Suprapubic skin (tissue), 4 donors: ENCODE results near the gene SRCAP. TPM values are rescaled to one million over a fixed set of nuclear protein-coding genes. Genes with fewer than 3 reads are reported as not detected.
A peak's percentile ranks its signal among the peaks of the same experiment; 100 is the strongest.

ENCODE experiments used
- DNase-seq, 2 donors: peaks; one replicate each; pipeline ENCODE4 v3.0.0-alpha.2; 2019; ENCODE audit warnings: low spot score in 2 of 2
- H3K27ac ChIP-seq: fragments of 200-600 bp; sonication (generic); one replicate; pipeline ENCODE4 v1.5.1; 2019
- H3K27me3 ChIP-seq: fragments of 200-600 bp; sonication (generic); one replicate; pipeline ENCODE4 v1.5.1; 2019
- H3K36me3 ChIP-seq: fragments of 200-600 bp; sonication (generic); one replicate; pipeline ENCODE4 v1.5.1; 2019
- H3K4me1 ChIP-seq: fragments of 200-600 bp; sonication (generic); one replicate; pipeline ENCODE4 v1.5.1; 2019
- H3K4me3 ChIP-seq: fragments of 200-600 bp; sonication (generic); one replicate; pipeline ENCODE4 v1.5.1; 2019; ENCODE audit warnings: mild to moderate bottlenecking
- H3K9me3 ChIP-seq: fragments of 200-600 bp; sonication (generic); one replicate; pipeline ENCODE4 v1.5.1; 2019
- EP300 ChIP-seq: sonication (generic); formaldehyde crosslinking; IDR thresholded peaks from one replicate; pipeline ENCODE4 v1.6.1; 2017; ENCODE audit warnings: antibody characterized with exemption
- POLR2A ChIP-seq, 2 donors: fragments of 450-650 bp; IDR thresholded peaks; one replicate each; pipeline ENCODE4 v1.6.1; 2017; ENCODE audit warnings: antibody characterized with exemption in 2 of 2, mild to moderate bottlenecking in 2 of 2, moderate library complexity in 2 of 2
- POLR2AphosphoS5 ChIP-seq, 3 donors: sonication (generic); formaldehyde crosslinking; IDR thresholded peaks; one replicate each; pipeline ENCODE4 v1.6.1; 2017; ENCODE audit warnings: antibody characterized with exemption in 3 of 3
- WGBS: methylation state at CpG from one replicate; pipeline ENCODE4 v1.1.5; 2018; 5-methylcytosine and 5-hydroxymethylcytosine counted together
- total RNA-seq, 4 donors: library from RNA; depleted of rRNA; stranded (reverse); fragments of >200 nt; gene quantifications; one replicate each; pipeline ENCODE4 v1.1.0, GENCODE V29; 2016
- TF ChIP-seq, protein P1 (sequence below), 2 donors: fragments of 200-600 bp in 1 of 2; fragments of 450-650 bp in 1 of 2; sonication (generic) in 1 of 2; IDR thresholded peaks; one replicate each; pipeline ENCODE4 v1.5.1; 2016 to 2019; ENCODE audit warnings: antibody characterized with exemption in 2 of 2, mild to moderate bottlenecking in 1 of 2, moderate library complexity in 1 of 2

The SRCAP gene
- total RNA-seq = 10 to 100 TPM; 42.9 to 50.0 (median 44.6) TPM

DNA sequence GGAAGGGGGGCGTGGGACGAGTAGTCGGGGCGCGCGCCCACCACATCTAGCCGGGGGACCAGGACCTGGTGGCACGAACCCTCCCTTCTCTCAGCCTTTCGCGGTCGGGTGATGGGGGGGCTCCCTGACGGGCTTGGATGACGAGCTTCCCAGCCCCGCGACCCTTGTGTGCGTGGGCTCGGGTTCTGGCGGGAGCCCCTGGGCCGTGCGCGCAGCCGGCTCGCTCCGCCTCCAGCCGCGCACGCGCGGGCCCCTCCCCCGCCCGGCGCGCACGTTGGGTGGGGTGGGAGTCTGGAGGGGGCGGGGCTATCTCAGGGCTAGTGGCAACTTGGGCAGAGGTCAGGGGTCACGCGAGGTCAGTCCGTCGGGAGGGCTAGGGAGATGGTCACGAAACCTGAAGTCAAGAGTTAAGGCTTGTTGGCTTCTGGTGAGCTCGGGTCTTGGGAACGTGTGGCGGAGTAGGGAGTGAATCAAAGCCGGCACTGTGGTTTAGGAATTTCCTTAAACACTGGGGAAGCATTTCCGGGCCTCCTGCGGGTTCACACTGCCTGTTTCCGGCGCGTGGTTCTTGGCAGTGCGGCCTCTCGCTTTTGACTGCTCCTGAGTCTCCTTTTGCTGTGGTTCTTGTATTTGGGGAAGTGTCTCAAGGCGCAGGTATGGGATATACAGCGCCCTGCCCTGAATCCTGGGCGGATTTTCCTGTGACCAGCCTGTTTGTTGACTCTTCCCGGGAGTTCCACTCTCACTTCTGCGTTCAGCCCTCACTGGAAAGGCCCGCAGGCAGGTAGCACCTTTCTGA is at the start of gene SRCAP:
Gene SRCAP, plus strand, starts transcription at position 356 of the 799 bp plus-strand sequence. CDS start 1,654 bp downstream, outside the sequence.
- H3K36me3 ChIP-seq = peaks cover 36% of the 10 kb centered on the region
- peak within 1 kb of the TSS; percentile 100 for H3K4me3 ChIP-seq
- no peaks in the 10 kb centered on the region for H3K9me3 ChIP-seq
- peak; percentile 93 to 94 for DNase-seq
- H3K4me1 ChIP-seq = peaks cover 27% of the 10 kb centered on the region
- TF ChIP-seq, protein P1, sequence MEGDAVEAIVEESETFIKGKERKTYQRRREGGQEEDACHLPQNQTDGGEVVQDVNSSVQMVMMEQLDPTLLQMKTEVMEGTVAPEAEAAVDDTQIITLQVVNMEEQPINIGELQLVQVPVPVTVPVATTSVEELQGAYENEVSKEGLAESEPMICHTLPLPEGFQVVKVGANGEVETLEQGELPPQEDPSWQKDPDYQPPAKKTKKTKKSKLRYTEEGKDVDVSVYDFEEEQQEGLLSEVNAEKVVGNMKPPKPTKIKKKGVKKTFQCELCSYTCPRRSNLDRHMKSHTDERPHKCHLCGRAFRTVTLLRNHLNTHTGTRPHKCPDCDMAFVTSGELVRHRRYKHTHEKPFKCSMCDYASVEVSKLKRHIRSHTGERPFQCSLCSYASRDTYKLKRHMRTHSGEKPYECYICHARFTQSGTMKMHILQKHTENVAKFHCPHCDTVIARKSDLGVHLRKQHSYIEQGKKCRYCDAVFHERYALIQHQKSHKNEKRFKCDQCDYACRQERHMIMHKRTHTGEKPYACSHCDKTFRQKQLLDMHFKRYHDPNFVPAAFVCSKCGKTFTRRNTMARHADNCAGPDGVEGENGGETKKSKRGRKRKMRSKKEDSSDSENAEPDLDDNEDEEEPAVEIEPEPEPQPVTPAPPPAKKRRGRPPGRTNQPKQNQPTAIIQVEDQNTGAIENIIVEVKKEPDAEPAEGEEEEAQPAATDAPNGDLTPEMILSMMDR (IDR thresholded peaks at IDR 0.05) = no peak
- TF ChIP-seq EP300 = no peak
- peak; percentile 6 to 15 (median 14) for TF ChIP-seq POLR2AphosphoS5 (IDR thresholded peaks at IDR 0.05)
- TF ChIP-seq POLR2A (IDR thresholded peaks at IDR 0.05) = peak in 1 of 2 donors; percentile 63
- H3K27me3 ChIP-seq = no peaks in the 10 kb centered on the region
- WGBS = 1% methylated on average over 46 of the region's 57 CpGs
- H3K27ac ChIP-seq = peak within 1 kb of the TSS; percentile 100

DNA sequence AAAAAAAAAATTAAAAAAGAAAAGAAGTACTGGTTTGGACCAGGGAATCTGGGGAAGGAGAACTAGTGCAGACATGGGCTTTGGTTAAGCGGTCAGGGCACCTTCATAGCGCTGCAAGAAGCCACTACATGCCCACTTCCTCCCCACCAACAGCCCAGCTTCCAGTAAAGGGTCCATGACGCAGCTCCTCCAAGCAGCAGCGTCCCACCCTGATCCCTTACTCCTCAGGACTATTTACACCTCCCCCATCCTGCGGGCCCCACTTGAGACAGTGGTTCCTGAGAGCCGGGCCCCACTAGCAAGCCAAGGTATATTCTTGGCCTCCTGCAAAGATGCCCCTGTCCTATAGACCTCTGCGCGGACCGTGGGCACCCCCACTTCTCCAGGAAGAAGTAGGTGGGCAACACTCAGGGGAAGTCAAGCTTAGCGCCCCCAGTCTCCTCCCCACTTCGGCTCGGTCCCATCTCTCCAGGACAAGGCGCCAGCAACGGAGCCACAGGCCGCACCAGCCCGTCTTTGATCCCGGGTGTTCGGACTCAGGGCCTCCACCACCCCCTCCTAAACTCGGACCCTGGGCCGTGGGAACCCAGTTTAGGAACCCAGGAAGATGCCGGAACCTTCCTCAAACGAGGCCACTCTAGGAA is 49.1 kb upstream of the SRCAP start:
- peaks cover 23% of the 10 kb centered on the region for H3K36me3 ChIP-seq
- 30% methylated on average over 13 of the region's 22 CpGs for WGBS
- peak overlapping the region; percentile 89 for H3K27ac ChIP-seq
- peak in 1 of 2 donors; percentile 86 for DNase-seq
- H3K4me1 ChIP-seq = peaks cover 19% of the 10 kb centered on the region
- H3K9me3 ChIP-seq = no peaks in the 10 kb centered on the region
- no peaks in the 10 kb centered on the region for H3K27me3 ChIP-seq
- TF ChIP-seq POLR2A (IDR thresholded peaks at IDR 0.05) = peak in 1 of 2 donors; percentile 14
- TF ChIP-seq, protein P1 (IDR thresholded peaks at IDR 0.05) = no peak
- H3K4me3 ChIP-seq = peak overlapping the region; percentile 76

DNA sequence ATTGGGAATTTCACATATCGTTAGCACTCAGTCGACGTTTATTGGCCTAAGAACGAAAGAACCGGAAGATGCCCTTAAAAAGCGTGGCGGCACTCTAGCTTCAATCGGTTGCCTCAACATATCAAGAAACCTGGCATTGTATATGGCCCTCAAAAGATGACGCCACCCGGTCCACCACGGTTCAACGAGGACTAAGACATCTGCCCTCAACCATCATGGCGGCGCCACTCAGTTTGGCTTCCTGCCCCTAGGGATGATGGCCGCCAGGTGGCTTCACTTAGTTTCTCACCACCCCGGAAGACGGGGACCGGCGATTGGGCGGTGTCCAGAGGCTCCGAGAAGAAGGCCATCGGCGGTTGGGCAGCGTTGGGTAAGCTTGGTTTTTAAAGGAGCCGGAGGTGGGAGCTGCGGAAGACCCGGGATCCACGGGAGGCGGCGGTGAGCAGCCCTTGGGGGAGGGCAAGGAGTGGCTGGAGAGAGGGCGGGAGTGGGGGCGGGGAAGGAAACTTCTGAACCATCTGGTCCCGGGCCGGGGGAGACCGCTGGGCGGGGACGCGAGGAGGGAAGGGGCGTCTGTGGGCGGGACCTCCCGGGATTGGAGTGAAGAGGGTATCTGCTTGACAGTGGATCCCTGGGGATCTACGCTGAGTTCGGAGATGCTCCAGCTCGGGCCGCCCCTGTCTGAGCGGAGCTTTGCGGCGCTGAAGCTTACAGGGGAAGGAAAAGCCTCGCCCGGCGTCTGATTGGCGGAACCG is 48.4 kb upstream of the SRCAP start, which contains the start of gene PRR14:
Gene PRR14, plus strand, starts transcription at position 592 of the 755 bp plus-strand sequence. CDS start 686 bp downstream, outside the sequence.
- Histone ChIP-seq H3K4me3 (peak within 1 kb of the TSS; percentile 76), H3K4me1 (peaks cover 19% of the 10 kb centered on the region), H3K9me3 (no peaks in the 10 kb centered on the region), H3K27me3 (no peaks in the 10 kb centered on the region), H3K36me3 (peaks cover 30% of the 10 kb centered on the region), H3K27ac (peak within 1 kb of the TSS; percentile 89)
- TF ChIP-seq, protein P1 (IDR thresholded peaks at IDR 0.05) = peak; percentile 32 to 46
- peak in 2 of 3 donors; percentile 93 to 99 for TF ChIP-seq POLR2AphosphoS5 (IDR thresholded peaks at IDR 0.05)
- TF ChIP-seq EP300 = no peak
- TF ChIP-seq POLR2A (IDR thresholded peaks at IDR 0.05) = no peak
- WGBS = 2% methylated on average over 37 of the region's 53 CpGs
- DNase-seq = peak; percentile 100

DNA sequence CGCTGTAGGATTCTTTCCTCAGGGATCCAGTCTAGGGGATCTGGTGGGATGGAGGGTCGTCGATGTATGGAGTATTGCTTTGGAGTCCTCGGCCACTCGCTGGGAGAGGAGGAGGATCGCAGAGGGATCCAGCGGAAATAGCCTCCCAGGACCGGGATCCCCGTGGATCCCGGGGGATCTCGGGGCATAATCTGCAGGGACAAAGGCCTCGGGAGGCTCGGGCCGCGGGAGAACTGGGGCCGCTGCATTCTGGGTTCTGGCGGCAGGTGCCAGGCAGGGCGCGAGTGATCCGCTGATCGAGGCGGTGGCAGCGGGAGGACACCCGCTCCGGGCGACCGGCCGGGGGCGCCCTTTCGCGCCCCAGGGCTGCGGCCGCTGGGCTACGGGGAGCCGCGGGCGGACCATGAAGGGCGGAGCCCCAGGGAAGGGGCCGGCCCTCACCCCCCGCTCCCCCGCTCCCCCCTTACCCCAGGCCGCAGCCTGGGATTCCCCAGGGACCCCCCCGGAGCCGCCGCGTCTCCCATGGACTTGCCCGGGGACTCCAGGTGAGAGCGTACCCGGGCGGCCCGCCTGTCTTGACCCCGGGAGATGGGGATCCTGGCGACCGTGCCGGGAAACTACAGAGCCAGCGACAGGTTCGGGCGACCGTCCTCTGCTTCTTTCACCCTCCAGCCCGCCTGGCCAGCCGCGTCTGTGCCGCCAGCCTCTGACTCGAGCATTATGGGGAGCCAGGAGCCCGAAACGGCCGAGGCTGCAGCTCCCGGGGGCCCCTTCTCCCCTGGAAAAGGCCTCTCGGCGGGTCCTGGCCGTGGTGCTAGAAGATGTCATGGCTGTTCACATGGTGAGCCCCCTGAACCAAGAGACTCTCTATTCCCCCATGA is 47.6 kb upstream of the SRCAP start:
- Histone ChIP-seq H3K27me3 (no peaks in the 10 kb centered on the region), H3K4me1 (peaks cover 19% of the 10 kb centered on the region), H3K36me3 (peaks cover 38% of the 10 kb centered on the region), H3K27ac (peak overlapping the region; percentile 89), H3K9me3 (no peaks in the 10 kb centered on the region), H3K4me3 (peak overlapping the region; percentile 76)
- peak; percentile 85 to 87 for DNase-seq
- WGBS = under 1% methylated on average over 32 of the region's 71 CpGs
- TF ChIP-seq, protein P1 (IDR thresholded peaks at IDR 0.05) = peak in 1 of 2 donors; percentile 60
- no peak for TF ChIP-seq POLR2A (IDR thresholded peaks at IDR 0.05)
